H1 (cell line): ENCODE data around the gene CORO2B. TPM values are rescaled to one million over a fixed set of nuclear protein-coding genes. Genes with fewer than 3 reads are reported as not detected.

ENCODE experiments used
- ATF2 ChIP-seq: IDR thresholded peaks from 2 replicates; pipeline ENCODE4 v1.6.1; 2012; ENCODE audit warnings: low read length, inconsistent platforms
- CBX8 ChIP-seq: fragments of 300-800, 300-1000 bp; sonication (generic); IDR thresholded peaks from 2 replicates; pipeline ENCODE4 v1.7.1; 2016; ENCODE audit warnings: low read depth, low read length, borderline replicate concordance
- CHD7 ChIP-seq: fragments of 300-600 bp; sonication (generic); IDR thresholded peaks from 2 replicates; pipeline ENCODE4 v1.7.1; 2012; ENCODE audit warnings: low read length, moderate library complexity, mild to moderate bottlenecking, inconsistent platforms; ENCODE audit not compliant: insufficient replicate concordance
- GTF2F1 ChIP-seq: IDR thresholded peaks from 2 replicates; pipeline ENCODE4 v1.6.1; 2012; ENCODE audit warnings: low read depth, low read length, improper control_type of control experiment, borderline replicate concordance
- HDAC6 ChIP-seq: IDR thresholded peaks from one replicate; pipeline ENCODE4 v1.7.1; 2012; ENCODE audit warnings: low read depth, mild to moderate bottlenecking, inconsistent platforms, low read length, moderate library complexity
- JUN ChIP-seq: IDR thresholded peaks from 2 replicates; pipeline ENCODE4 v1.6.1; 2011; ENCODE audit warnings: low read depth, mild to moderate bottlenecking, improper control_type of control experiment, low read length
- JUND ChIP-seq: IDR thresholded peaks from 2 replicates; pipeline ENCODE4 v1.6.1; 2011; ENCODE audit warnings: mild to moderate bottlenecking, improper control_type of control experiment, low read length
- NRF1 ChIP-seq: IDR thresholded peaks from 2 replicates; pipeline ENCODE4 v1.6.1; 2011; ENCODE audit warnings: mild to moderate bottlenecking, low read depth, low read length, improper control_type of control experiment
- PHF8 ChIP-seq: fragments of 200-600 bp; sonication (generic); conservative IDR thresholded peaks from 2 replicates; pipeline ENCODE4 v1.7.1; 2012; ENCODE audit warnings: low read depth, mild to moderate bottlenecking, inconsistent platforms, low read length, moderate library complexity
- RBBP5 ChIP-seq: IDR thresholded peaks from 2 replicates; pipeline ENCODE4 v1.7.1; 2012; ENCODE audit warnings: low read depth, mild to moderate bottlenecking, inconsistent platforms, low read length, moderate library complexity, borderline replicate concordance
- SP2 ChIP-seq: IDR thresholded peaks from 2 replicates; pipeline ENCODE4 v1.6.1; 2012; ENCODE audit warnings: mild to moderate bottlenecking, low read length, inconsistent platforms
- polyA plus RNA-seq, 7 experiments: library from polyadenylated mRNA; depleted of rRNA in 3 of 7; stranded (reverse) in 5 of 7; unstranded in 2 of 7; fragments of >200 nt in 5 of 7; fragments of 200-250 nt in 2 of 7; gene quantifications; 1 replicate in 5 of 7; 2 replicates in 1 of 7; 4 replicates in 1 of 7; pipeline versions ENCODE4 v1.2.1 to v1.2.3, GENCODE V29; 2011 to 2013; ENCODE audit warnings: missing spikeins in 2 of 7, mixed read lengths in 2 of 7
- total RNA-seq: library from RNA; stranded (reverse); fragmentation: NEBNext Ultra II Directional; extraction: Animal tissue kit (Norgen Biotek cat#: 25700); gene quantifications from 2 replicates; pipeline ENCODE4 v1.2.1, GENCODE V29; 2021

CORO2B gene
- total and polyA plus RNA-seq, 2 of the 8 experiments (the other 6 are each of a cell fraction or from before 2014, with no cell fraction given): 3.4 to 6.7 TPM

- TF ChIP-seq CHD7 (no peak), SP2 (no peak), ATF2 (no peak), HDAC6 (no peak), JUND (no peak), RBBP5 (no peak), CBX8 (no peak), GTF2F1 (no peak), JUN (no peak), PHF8 (no peak), NRF1 (no peak)
These were observed 4.2 kb upstream of the CORO2B start (continued) for GRCh38 chr15:68574629-68575028.
